SH-SY5Y (cell line): ENCODE results near the gene TBL1X.

Experiments
- GATA2 ChIP-seq: IDR thresholded peaks from 2 replicates; pipeline ENCODE4 v1.6.1; 2011; ENCODE audit warnings: mild to moderate bottlenecking, low read depth, low read length
- GATA3 ChIP-seq: IDR thresholded peaks from 2 replicates; pipeline ENCODE4 v1.6.1; 2011; ENCODE audit warnings: low read depth, mild to moderate bottlenecking, low read length, moderate library complexity

DNA sequence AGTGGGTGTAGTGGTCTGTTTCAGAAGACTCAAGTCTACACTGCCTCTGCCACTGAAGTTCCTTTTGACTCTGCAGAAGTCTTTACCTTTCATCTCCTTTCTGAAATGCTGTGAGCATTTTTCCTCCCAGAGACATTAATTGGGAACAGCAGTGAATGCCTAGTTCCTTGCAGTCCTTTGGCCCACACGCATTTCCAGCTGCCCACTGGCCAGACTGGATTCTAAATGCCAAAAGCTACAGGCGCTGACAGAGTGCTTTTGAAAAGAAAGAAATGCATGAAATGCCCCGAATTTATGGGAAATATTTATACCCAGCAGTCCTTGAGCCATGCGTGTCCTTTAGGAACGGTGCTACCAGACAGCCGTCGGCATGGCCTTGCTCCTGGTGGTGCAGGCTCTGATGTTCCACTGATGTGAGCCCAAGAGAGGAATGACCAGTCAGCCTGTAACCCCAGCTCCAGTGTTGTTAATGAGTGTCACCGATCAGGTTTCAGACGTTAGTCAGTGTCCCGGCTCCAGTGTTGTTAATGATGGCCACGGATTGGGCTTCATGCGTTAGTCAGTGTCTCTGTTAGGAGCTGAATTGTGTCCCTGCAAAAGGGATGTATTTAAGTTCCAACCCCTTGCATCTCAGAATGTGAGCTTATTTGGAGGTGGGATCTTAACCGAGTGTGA lies 132.6 kb downstream of the TBL1X start:
- TF ChIP-seq GATA2, result no peak
- no peak for TF ChIP-seq GATA3
